Measurements from ENCODE around the gene AASDH. TPM values are rescaled to one million over a fixed set of nuclear protein-coding genes. Genes with fewer than 3 reads are reported as not detected.
"Not testable (repeated sequence)": the region's sequence is repeated elsewhere in the genome, so short reads cannot be mapped to it uniquely, and the experiment has no call there.

AASDH gene
- total and polyA plus RNA-seq, 2 of the 13 experiments (the other 11 are each of a cell fraction or from before 2014, with no cell fraction given), result 12.6 to 14.1 TPM

- FAIRE-seq (no peak), ATAC-seq (no peak), DNase-seq (ENCODE audit: low spot score) (no peak)
- Histone ChIP-seq H3K4me3 (replicated peaks in 1 of 3; ENCODE audit: insufficient read depth in 1 of 3, low read depth in 2 of 3, low read length in 3 of 3) (no peak overlapping the region), H3K27ac (ENCODE audit: extremely low read length, insufficient read depth, low read length) (no peak overlapping the region), H4K20me1 (ENCODE audit: insufficient read depth, low read length) (no peaks in the 10 kb centered on the region), H3K36me3 (replicated peaks in 1 of 2; ENCODE audit: control insufficient read depth in 1 of 2, insufficient read depth in 2 of 2, low read length in 2 of 2) (peaks cover 0 to 7% of the 10 kb centered on the region in 2 experiments; a peak in 1 of 5 replicates), H3K9ac (ENCODE audit: insufficient read depth, low read depth, low read length) (no peak overlapping the region), H3K9me3 (ENCODE audit: low read length) (no peaks in the 10 kb centered on the region), H3K4me2 (ENCODE audit: low read depth, low read length) (no peak overlapping the region), H3K27me3 (ENCODE audit: control insufficient read depth in 1 of 2, insufficient read depth in 2 of 2, low read length in 2 of 2) (no peaks in the 10 kb centered on the region), H3K79me2 (ENCODE audit: insufficient read depth, low read length) (no peaks in the 10 kb centered on the region), H2AFZ (ENCODE audit: low read length) (no peak overlapping the region), H3K4me1 (ENCODE audit: insufficient read depth, low read length) (peaks cover 6% of the 10 kb centered on the region; the same call in 1 of the 2 replicates)
- POLR2A ChIA-PET, result no interaction called here
- in situ Hi-C loops (cut with HindIII; ENCODE audit: extremely low pct_ligation_motif_present, low pct_unique_long_range_greater_than_20kb) (no loop called here), intact Hi-C loops (cut with micrococcal nuclease; ENCODE audit: unreplicated experiment) (no loop called here)
- CTCF ChIA-PET (ENCODE audit: low intra/inter-chr PET ratio, low total read pairs), result no interaction called here
- 100% methylated on average over 3 of the region's 3 CpGs for WGBS (ENCODE audit: low lambda C conversion rate)
- BruUV-seq (replicated peaks), result no TSS peak
- TF ChIP-seq KDM1A (CRISPR knock-in tag; IDR thresholded peaks at IDR 0.05) (no peak), CCAR2 (optimal IDR thresholded peaks at IDR 0.05; ENCODE audit: low read depth, low read length) (no peak)
Observed at GRCh38 chr4:56370377-56370776, 16.9 kb downstream of the AASDH start.

- H2AFZ ChIP-seq (ENCODE audit: low read length); BruUV-seq (replicated peaks); POLR2A ChIA-PET; H3K27ac ChIP-seq (ENCODE audit: extremely low read length, insufficient read depth, low read length); H4K20me1 ChIP-seq (ENCODE audit: insufficient read depth, low read length); H3K79me2 ChIP-seq (ENCODE audit: insufficient read depth, low read length); DNase-seq (ENCODE audit: low spot score); H3K4me1 ChIP-seq (ENCODE audit: insufficient read depth, low read length); H3K36me3 ChIP-seq (replicated peaks in 1 of 2; ENCODE audit: control insufficient read depth in 1 of 2, insufficient read depth in 2 of 2, low read length in 2 of 2); in situ Hi-C loops (cut with HindIII; ENCODE audit: extremely low pct_ligation_motif_present, low pct_unique_long_range_greater_than_20kb); H3K9ac ChIP-seq (ENCODE audit: insufficient read depth, low read depth, low read length); H3K4me3 ChIP-seq (replicated peaks in 1 of 3; ENCODE audit: insufficient read depth in 1 of 3, low read depth in 2 of 3, low read length in 3 of 3); H3K27me3 ChIP-seq (ENCODE audit: control insufficient read depth in 1 of 2, insufficient read depth in 2 of 2, low read length in 2 of 2); FAIRE-seq; H3K9me3 ChIP-seq (ENCODE audit: low read length); H3K4me2 ChIP-seq (ENCODE audit: low read depth, low read length); CTCF ChIA-PET (ENCODE audit: low intra/inter-chr PET ratio, low total read pairs); ATAC-seq; intact Hi-C loops (cut with micrococcal nuclease; ENCODE audit: unreplicated experiment): not testable (repeated sequence)
- 88% methylated on average over 8 of the region's 12 CpGs for WGBS (ENCODE audit: low lambda C conversion rate)
- TF ChIP-seq ZBTB33 (CRISPR knock-in tag; IDR thresholded peaks at IDR 0.05) (peak; percentile 40; the same call in 1 of the 2 replicates), ZNF281 (CRISPR knock-in tag; IDR thresholded peaks at IDR 0.05; ENCODE audit: borderline replicate concordance) (peak; percentile 47; the same call in 1 of the 2 replicates)
Observed at GRCh38 chr4:56362981-56363380, 24.3 kb downstream of the AASDH start.

Measured in HepG2 (cell line).